GM19099 (cell line): ENCODE results near the gene TRIM33.

Source experiments
- POLR2A ChIP-seq: IDR thresholded peaks from 3 replicates; pipeline ENCODE4 v1.6.1; 2011; ENCODE audit warnings: low read depth; ENCODE audit not compliant: insufficient read length; ENCODE audit errors: extremely low read depth

The TRIM33 gene

GRCh38 chr1:114492978-114493377 lies 18.0 kb downstream of the TRIM33 start:
- no peak for TF ChIP-seq POLR2A

GRCh38 chr1:114490274-114490693 lies 20.7 kb downstream of the TRIM33 start:
- no peak for TF ChIP-seq POLR2A

- TF ChIP-seq POLR2A, result no peak
These were observed 22.3 kb downstream of the TRIM33 start for GRCh38 chr1:114488739-114489138.

GRCh38 chr1:114485286-114485685 lies 25.7 kb downstream of the TRIM33 start:
- TF ChIP-seq POLR2A, result no peak

DNA sequence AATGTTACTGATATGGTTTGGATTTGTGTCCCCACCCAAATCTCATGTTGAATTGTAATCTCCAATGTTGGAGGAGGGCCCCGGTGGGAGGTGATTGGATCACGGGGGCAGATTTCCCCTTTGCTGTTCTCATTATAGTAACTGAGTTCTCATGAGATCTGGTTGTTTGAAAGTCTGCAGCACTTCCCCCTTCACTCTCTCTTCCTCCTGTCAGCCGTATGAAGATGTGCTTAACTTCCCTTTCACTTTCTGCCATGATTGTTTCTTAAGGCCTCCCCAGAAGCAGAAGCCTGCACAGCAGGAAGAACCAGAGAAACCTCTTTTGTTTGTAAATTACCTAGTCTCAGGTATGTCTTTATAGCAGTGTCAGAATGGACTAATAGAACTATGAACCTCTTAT lies 28.4 kb downstream of the TRIM33 start:
- TF ChIP-seq POLR2A, result no peak

DNA sequence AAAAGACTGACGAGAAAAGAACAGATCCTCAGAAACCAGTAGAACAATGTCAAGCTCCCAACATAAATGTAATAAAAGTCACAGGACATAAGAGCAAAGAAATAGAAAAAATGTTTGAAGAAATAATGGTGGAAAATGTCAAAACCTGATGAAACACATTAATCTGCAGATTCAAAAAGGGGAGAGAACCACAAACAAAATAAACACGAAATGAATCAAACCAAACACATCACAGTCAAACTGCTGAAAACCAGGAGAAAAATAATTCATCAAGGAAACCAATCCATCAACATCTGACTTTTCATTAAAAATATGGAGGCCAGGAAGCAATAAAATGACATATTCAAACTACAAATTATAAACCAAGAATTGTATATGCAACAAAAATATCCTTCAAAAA lies 31.9 kb downstream of the TRIM33 start:
- TF ChIP-seq POLR2A, result no peak

DNA sequence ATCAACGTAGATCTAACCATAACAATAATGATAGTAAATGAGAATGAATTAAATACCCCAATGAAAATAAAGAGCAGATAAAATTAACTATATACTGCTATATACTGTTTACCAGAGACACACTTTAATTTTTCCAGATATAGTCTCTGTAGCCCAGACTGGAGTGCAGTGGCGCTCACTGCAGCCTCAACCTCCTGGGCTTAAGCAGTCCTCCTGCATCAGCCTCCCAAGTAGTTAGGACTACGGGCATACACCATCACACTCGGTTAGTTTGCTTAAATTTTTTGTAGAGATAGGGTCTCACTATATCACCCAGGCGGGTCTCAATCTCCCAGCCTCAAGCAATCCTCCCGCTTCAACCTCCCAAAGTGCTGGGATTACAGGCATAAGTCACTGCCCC lies 37.2 kb downstream of the TRIM33 start:
- TF ChIP-seq POLR2A, result no peak

DNA sequence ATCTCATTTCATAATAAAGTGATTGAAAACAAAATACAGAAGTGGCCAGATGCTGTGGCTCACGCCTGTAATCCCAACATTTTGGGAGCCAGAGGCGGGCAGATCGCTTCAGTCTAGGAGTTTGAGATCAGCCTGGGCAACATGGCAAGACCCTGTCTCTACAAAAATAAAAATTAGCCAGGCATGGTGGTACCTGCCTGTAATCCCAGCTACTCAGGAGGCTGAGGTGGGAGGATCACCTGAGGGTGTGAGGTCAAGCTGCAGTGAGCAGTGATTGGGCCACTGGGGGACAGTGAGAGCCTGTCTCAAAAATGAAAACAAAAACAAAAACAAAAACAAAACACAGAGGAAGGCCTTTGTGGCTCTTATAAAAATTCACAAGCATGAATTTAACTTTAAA lies 38.6 kb downstream of the TRIM33 start:
- TF ChIP-seq POLR2A, result no peak

DNA sequence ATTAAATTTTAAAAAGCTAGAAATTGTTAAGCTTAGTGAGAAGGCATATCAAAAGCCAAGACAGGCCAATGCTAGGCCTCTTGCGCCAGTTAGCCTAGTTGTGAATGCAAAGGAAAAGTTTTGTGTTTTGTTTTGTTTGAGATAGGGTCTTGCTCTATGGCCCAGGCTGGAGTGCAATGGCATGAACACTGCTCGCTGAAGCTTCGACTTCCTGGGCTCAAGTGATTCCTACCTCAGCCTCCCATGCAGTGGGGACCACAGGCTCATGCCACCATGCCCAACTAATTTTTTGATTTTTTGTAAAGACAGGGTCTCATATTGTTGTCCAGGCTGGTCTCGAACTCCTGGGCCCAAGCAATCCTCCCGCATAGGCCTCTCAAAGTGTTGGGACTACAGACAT lies 40.3 kb downstream of the TRIM33 start:
- TF ChIP-seq POLR2A, result no peak

GRCh38 chr1:114468710-114469468 lies 42.1 kb downstream of the TRIM33 start:
- no peak for TF ChIP-seq POLR2A

- no peak for TF ChIP-seq POLR2A
These were observed 43.0 kb downstream of the TRIM33 start for GRCh38 chr1:114468047-114468446.

- no peak for TF ChIP-seq POLR2A
These were observed 43.5 kb downstream of the TRIM33 start for GRCh38 chr1:114467491-114467890.

GRCh38 chr1:114466334-114467014 lies 44.5 kb downstream of the TRIM33 start:
- no peak for TF ChIP-seq POLR2A

GRCh38 chr1:114462963-114463362 lies 48.0 kb downstream of the TRIM33 start:
- no peak for TF ChIP-seq POLR2A

DNA sequence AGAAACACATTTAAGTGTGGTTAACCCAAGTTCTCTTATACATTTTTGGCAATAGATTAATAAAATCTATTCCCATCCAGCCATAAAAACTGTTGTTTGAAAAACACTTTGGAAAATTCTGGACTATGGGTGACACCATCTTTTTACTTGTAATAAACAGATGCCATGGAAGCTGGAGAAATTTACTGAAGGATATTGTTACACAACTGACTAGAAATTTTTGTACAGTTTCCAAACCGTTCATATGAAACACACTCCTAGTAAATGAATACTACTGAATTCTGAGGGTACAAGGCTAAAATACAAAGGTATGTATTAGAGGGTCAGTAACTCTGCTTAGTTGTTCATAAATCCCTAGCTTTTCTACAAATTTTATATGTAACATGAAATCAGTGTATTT lies 48.7 kb downstream of the TRIM33 start:
- TF ChIP-seq POLR2A, result no peak

- TF ChIP-seq POLR2A, result no peak
These were observed 52.7 kb downstream of the TRIM33 start for GRCh38 chr1:114458237-114458777.
